H9 (cell line): ENCODE results near the gene REXO4. TPM values are rescaled to one million over a fixed set of nuclear protein-coding genes. Genes with fewer than 3 reads are reported as not detected.

Source experiments
- DNase-seq: peaks from one replicate; pipeline ENCODE4 v3.0.0-alpha.2; 2017
- H2AFZ ChIP-seq: one replicate; pipeline ENCODE4 v1.6.1; 2013; ENCODE audit warnings: mild to moderate bottlenecking, low read length, control low read depth, moderate library complexity
- H2AK5ac ChIP-seq: 2 replicates; pipeline ENCODE4 v1.6.1; 2013; ENCODE audit warnings: low read length, control low read depth, mixed read lengths; ENCODE audit not compliant: insufficient read length
- H2BK120ac ChIP-seq: one replicate; pipeline ENCODE4 v1.6.1; 2013; ENCODE audit warnings: low read depth, mild to moderate bottlenecking, low read length, control low read depth, inconsistent platforms; ENCODE audit not compliant: poor library complexity, severe bottlenecking
- H2BK12ac ChIP-seq: 2 replicates; pipeline ENCODE4 v1.6.1; 2013; ENCODE audit warnings: low read length, control low read depth, mixed read lengths, low read depth; ENCODE audit not compliant: insufficient read length
- H2BK15ac ChIP-seq: 2 replicates; pipeline ENCODE4 v1.6.1; 2013; ENCODE audit warnings: low read depth, low read length, control low read depth
- H2BK20ac ChIP-seq: one replicate; pipeline ENCODE4 v1.6.1; 2013; ENCODE audit warnings: low read depth, mild to moderate bottlenecking, low read length, control low read depth, inconsistent platforms; ENCODE audit not compliant: poor library complexity, severe bottlenecking
- H2BK5ac ChIP-seq: 2 replicates; pipeline ENCODE4 v1.6.1; 2013; ENCODE audit warnings: low read length, control low read depth, mixed read lengths; ENCODE audit not compliant: insufficient read length
- H3K14ac ChIP-seq: 2 replicates; pipeline ENCODE4 v1.6.1; 2013; ENCODE audit warnings: low read length, control low read depth; ENCODE audit not compliant: insufficient read depth
- H3K18ac ChIP-seq: 2 replicates; pipeline ENCODE4 v1.6.1; 2013; ENCODE audit warnings: low read depth, mild to moderate bottlenecking, mixed read lengths, low read length, control low read depth; ENCODE audit not compliant: insufficient read length
- H3K23ac ChIP-seq: 2 replicates; pipeline ENCODE4 v1.6.1; 2013; ENCODE audit warnings: low read length, control low read depth, mixed read lengths, low read depth; ENCODE audit not compliant: insufficient read length
- H3K23me2 ChIP-seq: 2 replicates; pipeline ENCODE4 v1.6.1; 2013; ENCODE audit warnings: low read depth, mild to moderate bottlenecking, mixed read lengths, low read length, control low read depth; ENCODE audit not compliant: insufficient read length, poor library complexity, severe bottlenecking
- H3K27ac ChIP-seq: 2 replicates; pipeline ENCODE4 v1.5.1; 2013; ENCODE audit warnings: low read length, control low read depth, mixed read lengths, low read depth; ENCODE audit not compliant: insufficient read length
- H3K27me3 ChIP-seq: 2 replicates; pipeline ENCODE4 v1.6.1; 2013; ENCODE audit warnings: low read length, control low read depth, inconsistent platforms; ENCODE audit not compliant: insufficient read depth
- H3K4ac ChIP-seq: 2 replicates; pipeline ENCODE4 v1.6.1; 2013; ENCODE audit warnings: low read depth, mild to moderate bottlenecking, control low read depth, inconsistent platforms, low read length, moderate library complexity
- H3K4me1 ChIP-seq: 2 replicates; pipeline ENCODE4 v1.6.1; 2013; ENCODE audit warnings: low read length, control low read depth, inconsistent platforms; ENCODE audit not compliant: insufficient read depth
- H3K4me2 ChIP-seq: 2 replicates; pipeline ENCODE4 v1.6.1; 2013; ENCODE audit warnings: low read length, control low read depth, mixed read lengths; ENCODE audit not compliant: insufficient read length, insufficient read depth
- H3K56ac ChIP-seq: 2 replicates; pipeline ENCODE4 v1.6.1; 2013; ENCODE audit warnings: low read depth, mild to moderate bottlenecking, mixed read lengths, low read length, control low read depth; ENCODE audit not compliant: insufficient read length
- H3K79me1 ChIP-seq: 2 replicates; pipeline ENCODE4 v1.6.1; 2013; ENCODE audit warnings: low read depth, mild to moderate bottlenecking, moderate library complexity, low read length, control low read depth, inconsistent platforms; ENCODE audit not compliant: insufficient read depth, poor library complexity, severe bottlenecking
- H3K79me2 ChIP-seq: 2 replicates; pipeline ENCODE4 v1.6.1; 2013; ENCODE audit warnings: low read length, control low read depth, inconsistent platforms; ENCODE audit not compliant: insufficient read depth
- H3K9ac ChIP-seq: 2 replicates; pipeline ENCODE4 v1.6.1; 2013; ENCODE audit warnings: low read length, control low read depth, mixed read lengths; ENCODE audit not compliant: insufficient read length; ENCODE audit errors: extremely low read depth
- H3K9me3 ChIP-seq: one replicate; pipeline ENCODE4 v1.6.1; 2013; ENCODE audit warnings: low read depth, low read length, inconsistent platforms; ENCODE audit not compliant: control insufficient read depth
- H3T11ph ChIP-seq: one replicate; pipeline ENCODE4 v1.6.1; 2013; ENCODE audit warnings: mild to moderate bottlenecking, low read length, control low read depth, inconsistent platforms
- H4K20me1 ChIP-seq: one replicate; pipeline ENCODE4 v1.6.1; 2013; ENCODE audit not compliant: control insufficient read depth, insufficient read length, insufficient read depth
- H4K5ac ChIP-seq: 2 replicates; pipeline ENCODE4 v1.6.1; 2013; ENCODE audit warnings: low read depth, mild to moderate bottlenecking, mixed read lengths, low read length, control low read depth; ENCODE audit not compliant: insufficient read length
- H4K8ac ChIP-seq: replicated peaks from 2 replicates; pipeline ENCODE4 v1.6.1; 2013; ENCODE audit warnings: low read length, control low read depth, mixed read lengths, low read depth; ENCODE audit not compliant: insufficient read length
- H4K91ac ChIP-seq: 2 replicates; pipeline ENCODE4 v1.6.1; 2013; ENCODE audit warnings: low read depth, mild to moderate bottlenecking, moderate library complexity, mixed read lengths, low read length, control low read depth; ENCODE audit not compliant: insufficient read length
- H3K27ac Mint-ChIP-seq, 3 experiments: 2 replicates in 2 of 3; 3 replicates in 1 of 3; pipeline ENCODE4 v1.8.0; 2020 to 2021; ENCODE audit warnings: mixed read lengths in 3 of 3, mild to moderate bottlenecking in 1 of 3, moderate library complexity in 1 of 3
- H3K27me3 Mint-ChIP-seq: 2 replicates; pipeline ENCODE4 v1.8.0; 2021; ENCODE audit warnings: low read depth, mild to moderate bottlenecking, moderate library complexity, mixed read lengths
- H3K36me3 Mint-ChIP-seq, 3 experiments: 2 replicates in 2 of 3; 3 replicates in 1 of 3; pipeline ENCODE4 v1.8.0; 2020 to 2021; ENCODE audit warnings: low read depth in 3 of 3, mixed read lengths in 3 of 3; ENCODE audit not compliant: insufficient read depth in 1 of 3
- H3K4me1 Mint-ChIP-seq, 2 experiments: 2 replicates each; pipeline ENCODE4 v1.8.0; 2020; ENCODE audit warnings: mixed read lengths in 2 of 2
- H3K4me3 Mint-ChIP-seq, 2 experiments: 2 replicates in 1 of 2; 3 replicates in 1 of 2; pipeline ENCODE4 v1.8.0; 2020 to 2021; ENCODE audit warnings: mild to moderate bottlenecking in 2 of 2, mixed read lengths in 2 of 2, moderate library complexity in 1 of 2
- H3K9me3 Mint-ChIP-seq, 2 experiments: 2 replicates in 1 of 2; 3 replicates in 1 of 2; pipeline ENCODE4 v1.8.0; 2020; ENCODE audit warnings: mild to moderate bottlenecking in 2 of 2, mixed read lengths in 2 of 2, moderate library complexity in 1 of 2
- CTCF ChIP-seq: fragments of 200-600 bp; sonication (generic); conservative IDR thresholded peaks from 3 replicates; pipeline ENCODE4 v1.8.0; 2021; ENCODE audit warnings: antibody characterized with exemption, mild to moderate bottlenecking
- WGBS: extraction: QIAGEN DNeasy Blood & Tissue Kit; methylation state at CpG from one replicate; pipeline ENCODE4 v1.1.7; 2013; ENCODE audit warnings: missing lambda C conversion rate, low lambda C conversion rate, mixed read lengths; ENCODE audit not compliant: insufficient read length; ENCODE audit errors: extremely low coverage; 5-methylcytosine and 5-hydroxymethylcytosine counted together
- total RNA-seq: library from RNA; stranded (reverse); gene quantifications from 2 replicates; pipeline ENCODE4 v1.2.1, GENCODE V29; 2021

Gene REXO4
- total RNA-seq, 1 experiment from 2014 or later: 35.2 TPM

- H3T11ph ChIP-seq: no peak overlapping the region
- no peak overlapping the region for H4K5ac ChIP-seq
- no peak overlapping the region for H2BK120ac ChIP-seq
- H2AK5ac ChIP-seq: no peak overlapping the region
- H3K27me3 Mint-ChIP-seq: peaks cover 8% of the 10 kb centered on the region
- peaks cover 16 to 25% of the 10 kb centered on the region in 2 experiments for H3K4me1 Mint-ChIP-seq
- no peak overlapping the region for H3K4ac ChIP-seq
- peaks cover 7% of the 10 kb centered on the region; the same call in 1 of the 2 replicates for H3K4me1 ChIP-seq
- no peak overlapping the region for H3K27ac ChIP-seq
- no peak overlapping the region for H2BK5ac ChIP-seq
- no peaks in the 10 kb centered on the region for H3K79me2 ChIP-seq
- no CpG with 5 or more reads among the region's 11 CpGs for WGBS
- H2BK20ac ChIP-seq: no peak overlapping the region
- H3K23ac ChIP-seq: no peak overlapping the region
- no peak for DNase-seq
- peaks cover 2% of the 10 kb centered on the region for H4K20me1 ChIP-seq
- no peaks in the 10 kb centered on the region for H3K9me3 ChIP-seq
- no peak overlapping the region for H2BK15ac ChIP-seq
- H3K9ac ChIP-seq: no peak overlapping the region
- H3K79me1 ChIP-seq: no peaks in the 10 kb centered on the region
- no peak overlapping the region for H2BK12ac ChIP-seq
- H3K23me2 ChIP-seq: peaks cover 13% of the 10 kb centered on the region
- H3K9me3 Mint-ChIP-seq: no peaks in the 10 kb centered on the region; a peak in 1 of 5 replicates
- H3K18ac ChIP-seq: no peak overlapping the region
- no peaks in the 10 kb centered on the region for H3K27me3 ChIP-seq
- H3K4me2 ChIP-seq: no peak overlapping the region
- no peak overlapping the region for H3K56ac ChIP-seq
- H4K91ac ChIP-seq: no peak overlapping the region
- no peak overlapping the region for H4K8ac ChIP-seq
- TF ChIP-seq CTCF: no peak
- H2AFZ ChIP-seq: no peak overlapping the region
- H3K27ac Mint-ChIP-seq: no peak overlapping the region
- H3K4me3 Mint-ChIP-seq: no peak overlapping the region
- no peaks in the 10 kb centered on the region; a peak in 1 of 7 replicates for H3K36me3 Mint-ChIP-seq
- H3K14ac ChIP-seq: no peak overlapping the region
Observed at GRCh38 chr9:133457748-133458147, 39.9 kb upstream of the REXO4 start.
